Adrenal gland (tissue), 12 donors: ENCODE measurements around the gene IGSF5. TPM values are rescaled to one million over a fixed set of nuclear protein-coding genes. Genes with fewer than 3 reads are reported as not detected.

Source experiments
- DNase-seq, 7 donors: peaks; one replicate each; pipeline ENCODE4 v3.0.0-alpha.2; 2019 to 2020
- H3K27ac ChIP-seq, 5 donors: fragments of 200-600 bp; sonication (generic) in 4 of 5; 1 replicate in 3 of 5; 2 replicates in 2 of 5; pipeline versions ENCODE4 v1.5.1 to v1.8.0; 2016 to 2020; ENCODE audit warnings: mild to moderate bottlenecking in 1 of 5
- H3K27me3 ChIP-seq: fragments of 200-600 bp; 2 replicates; pipeline ENCODE4 v1.8.0; 2021
- H3K36me3 ChIP-seq, 2 donors: fragments of 200-600 bp; replicated peaks in 1 of 2; 1 replicate in 1 of 2; 2 replicates in 1 of 2; pipeline versions ENCODE4 v1.5.1 to v1.8.0; 2018 to 2022
- H3K4me1 ChIP-seq, 2 donors: fragments of 200-600 bp; replicated peaks in 1 of 2; 1 replicate in 1 of 2; 2 replicates in 1 of 2; pipeline versions ENCODE4 v1.5.1 to v1.8.0; 2018 to 2021
- H3K4me3 ChIP-seq, 4 donors: fragments of 200-600 bp; sonication (generic) in 3 of 4; one replicate each; pipeline ENCODE4 v1.5.1; 2016 to 2018
- H3K9me3 ChIP-seq, 3 donors: fragments of 200-600 bp; sonication (generic) in 1 of 3; replicated peaks in 1 of 3; 1 replicate in 2 of 3; 2 replicates in 1 of 3; pipeline versions ENCODE4 v1.5.1 to v1.8.0; 2016 to 2021
- POLR2A ChIP-seq, 2 donors: fragments of 450-650 bp; IDR thresholded peaks; one replicate each; pipeline ENCODE4 v1.6.1; 2017; ENCODE audit warnings: antibody characterized with exemption in 2 of 2, mild to moderate bottlenecking in 2 of 2, moderate library complexity in 1 of 2
- WGBS, 4 donors: extraction: QIAGEN DNeasy Blood & Tissue Kit in 2 of 4; methylation state at CpG; one replicate each; pipeline versions ENCODE4 v1.1.5 to v1.1.7; 2013 to 2017; 5-methylcytosine and 5-hydroxymethylcytosine counted together
- intact Hi-C, 2 donors: fragments of 100-400 bp; cut with DNase I; formaldehyde crosslinking; loops; one replicate each; pipeline versions ENCODE4 v1.14.1 to v1.15.0; 2022 to 2023
- polyA plus RNA-seq, 3 donors: library from polyadenylated mRNA; stranded (reverse); fragments of 200-250 nt in 2 of 3; fragments of 350-450 nt in 1 of 3; fragmentation: Illumina TruSeq in 1 of 3; extraction: RNeasy Lipid Tissue Mini Kit (QIAGEN cat#74804) in 1 of 3; gene quantifications; one replicate each; pipeline ENCODE4 v1.2.3, GENCODE V29; 2013 to 2014
- total RNA-seq, 9 donors: library from RNA; depleted of rRNA in 4 of 9; stranded (reverse); fragments of >200 nt in 4 of 9; fragments of 120-200 nt in 1 of 9; fragmentation: NEBNext Ultra II Directional in 1 of 9; extraction: Animal tissue kit (Norgen Biotek cat#: 25700) in 1 of 9; gene quantifications; one replicate each; pipeline versions ENCODE4 v1.1.0 to v1.2.4, GENCODE V29; 2013 to 2023
- TF ChIP-seq, protein P1 (sequence below), 6 experiments: fragments of 450-650 bp in 4 of 6; fragments of 200-600 bp in 2 of 6; sonication (generic) in 1 of 6; IDR thresholded peaks; 1 replicate in 5 of 6; 2 replicates in 1 of 6; pipeline versions ENCODE4 v1.5.1 to v1.8.0; 2016 to 2021; ENCODE audit warnings: antibody characterized with exemption in 6 of 6, mild to moderate bottlenecking in 2 of 6, moderate library complexity in 1 of 6
- donor health status: healthy with polysubstance abuse.
- donor health status: Bipolar disorder and iron deficiency.
- donor health status: DM: yes; HTN: yes; CAD: no.
- donor health status: DM: no; HTN: no; CAD: no.
- donor health status: DM: no; HTN: no; CAD: no.
- donor health status: DM: yes; HTN: yes; CAD: no.

Gene IGSF5
- total and polyA plus RNA-seq, 12 donors: 0.12 to 2.7 (median 0.69) TPM; not detected in 1

DNA sequence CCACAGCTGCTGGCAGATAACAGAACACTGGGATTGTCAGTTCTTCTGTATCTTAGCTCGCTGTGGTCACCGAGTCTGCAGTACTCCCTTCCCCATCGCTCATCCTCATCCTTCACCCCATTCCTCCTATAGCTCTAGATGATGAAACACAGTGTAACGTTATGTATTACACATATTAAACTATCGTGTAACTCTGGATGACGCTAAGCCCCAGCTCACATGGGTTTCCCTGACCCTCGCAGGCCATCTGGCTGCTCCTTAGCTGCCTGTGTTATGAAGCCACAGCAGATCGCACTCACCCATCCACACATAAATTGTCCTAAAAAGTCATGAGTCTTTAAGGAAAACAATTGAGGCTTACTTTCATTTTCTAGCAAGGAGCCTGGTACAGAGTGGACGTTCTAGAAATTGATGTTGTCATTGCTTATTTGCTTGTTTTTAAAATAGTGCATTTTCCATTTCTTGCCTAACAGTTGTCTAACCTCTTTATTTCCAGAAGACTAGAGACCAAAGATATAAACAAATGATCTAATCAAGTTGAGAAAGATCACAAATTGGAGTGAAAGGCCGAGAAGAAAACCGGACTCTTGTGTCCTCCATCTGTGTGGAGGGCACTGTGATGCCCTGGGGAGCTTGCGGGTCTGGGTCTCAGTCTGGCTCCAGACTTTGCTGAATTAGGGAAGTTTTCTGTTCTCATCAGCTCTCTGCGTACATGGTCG, 97.9 kb downstream of the IGSF5 start:
- no peak overlapping the region for H3K27ac ChIP-seq
- no peaks in the 10 kb centered on the region for H3K4me1 ChIP-seq
- TF ChIP-seq POLR2A (IDR thresholded peaks at IDR 0.05): no peak
- TF ChIP-seq, protein P1, sequence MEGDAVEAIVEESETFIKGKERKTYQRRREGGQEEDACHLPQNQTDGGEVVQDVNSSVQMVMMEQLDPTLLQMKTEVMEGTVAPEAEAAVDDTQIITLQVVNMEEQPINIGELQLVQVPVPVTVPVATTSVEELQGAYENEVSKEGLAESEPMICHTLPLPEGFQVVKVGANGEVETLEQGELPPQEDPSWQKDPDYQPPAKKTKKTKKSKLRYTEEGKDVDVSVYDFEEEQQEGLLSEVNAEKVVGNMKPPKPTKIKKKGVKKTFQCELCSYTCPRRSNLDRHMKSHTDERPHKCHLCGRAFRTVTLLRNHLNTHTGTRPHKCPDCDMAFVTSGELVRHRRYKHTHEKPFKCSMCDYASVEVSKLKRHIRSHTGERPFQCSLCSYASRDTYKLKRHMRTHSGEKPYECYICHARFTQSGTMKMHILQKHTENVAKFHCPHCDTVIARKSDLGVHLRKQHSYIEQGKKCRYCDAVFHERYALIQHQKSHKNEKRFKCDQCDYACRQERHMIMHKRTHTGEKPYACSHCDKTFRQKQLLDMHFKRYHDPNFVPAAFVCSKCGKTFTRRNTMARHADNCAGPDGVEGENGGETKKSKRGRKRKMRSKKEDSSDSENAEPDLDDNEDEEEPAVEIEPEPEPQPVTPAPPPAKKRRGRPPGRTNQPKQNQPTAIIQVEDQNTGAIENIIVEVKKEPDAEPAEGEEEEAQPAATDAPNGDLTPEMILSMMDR (IDR thresholded peaks at IDR 0.05): no peak
- 82 to 87% (median 85%) methylated on average over 14 of the region's 14 CpGs for WGBS, 4 donors
- H3K9me3 ChIP-seq: no peaks in the 10 kb centered on the region
- DNase-seq: no peak
- H3K4me3 ChIP-seq: no peak overlapping the region
- intact Hi-C loops: no loop called here
- H3K36me3 ChIP-seq: no peaks in the 10 kb centered on the region
- H3K27me3 ChIP-seq: no peaks in the 10 kb centered on the region

DNA sequence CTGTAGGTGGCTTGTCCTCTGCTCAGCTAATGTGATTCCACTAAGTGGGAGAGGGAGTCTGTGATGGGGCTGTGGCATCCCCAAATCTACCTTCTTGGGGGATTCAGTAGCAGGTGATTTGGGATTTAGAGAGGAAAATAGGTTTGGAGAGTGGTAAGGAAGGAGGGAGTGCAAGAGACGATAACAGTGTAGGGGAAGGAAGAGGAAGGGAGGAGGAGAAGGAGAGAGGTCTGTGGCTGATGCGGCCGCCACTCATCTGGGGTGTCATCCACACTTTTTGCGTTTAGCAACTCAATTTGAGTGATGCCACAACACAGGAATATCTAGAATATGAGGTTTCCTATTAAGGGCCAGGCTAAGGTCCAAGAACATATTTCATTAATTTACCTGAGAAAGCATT, 98.5 kb downstream of the IGSF5 start:
- TF ChIP-seq, protein P1 (IDR thresholded peaks at IDR 0.05): no peak
- TF ChIP-seq POLR2A (IDR thresholded peaks at IDR 0.05): no peak
- Histone ChIP-seq H3K9me3 (no peaks in the 10 kb centered on the region), H3K27me3 (no peaks in the 10 kb centered on the region), H3K4me3 (no peak overlapping the region), H3K4me1 (no peaks in the 10 kb centered on the region), H3K36me3 (no peaks in the 10 kb centered on the region), H3K27ac (no peak overlapping the region)
- intact Hi-C loops: no loop called here
- 87 to 92% (median 90%) methylated on average over 4 of the region's 4 CpGs for WGBS, 4 donors
- no peak for DNase-seq

DNA sequence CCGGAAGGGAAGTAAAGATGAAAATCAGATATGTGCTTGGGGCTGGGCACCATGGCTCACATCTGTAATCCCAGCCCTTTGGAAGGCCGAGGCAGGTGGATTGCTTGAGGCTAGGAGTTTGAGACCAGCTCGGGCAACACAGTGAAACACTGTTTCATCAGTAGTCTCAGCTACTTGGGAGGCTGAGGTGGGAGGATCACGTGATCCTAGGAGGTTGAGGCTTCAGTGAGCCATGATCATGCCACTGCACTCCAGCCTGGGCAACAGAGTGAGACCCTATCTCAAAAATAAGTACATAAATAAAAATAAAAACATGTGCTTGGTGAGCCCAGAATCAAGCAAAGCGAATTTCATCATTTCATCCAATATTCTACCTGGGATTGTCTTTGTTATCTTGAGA, 98.9 kb downstream of the IGSF5 start:
- intact Hi-C loops: no loop called here
- Histone ChIP-seq H3K36me3 (no peaks in the 10 kb centered on the region), H3K4me1 (no peaks in the 10 kb centered on the region), H3K27ac (no peak overlapping the region), H3K9me3 (no peaks in the 10 kb centered on the region), H3K27me3 (no peaks in the 10 kb centered on the region), H3K4me3 (no peak overlapping the region)
- TF ChIP-seq POLR2A (IDR thresholded peaks at IDR 0.05): no peak
- TF ChIP-seq, protein P1 (IDR thresholded peaks at IDR 0.05): no peak
- 77 to 92% (median 85%) methylated on average over 5 of the region's 5 CpGs for WGBS, 4 donors
- DNase-seq: no peak

DNA sequence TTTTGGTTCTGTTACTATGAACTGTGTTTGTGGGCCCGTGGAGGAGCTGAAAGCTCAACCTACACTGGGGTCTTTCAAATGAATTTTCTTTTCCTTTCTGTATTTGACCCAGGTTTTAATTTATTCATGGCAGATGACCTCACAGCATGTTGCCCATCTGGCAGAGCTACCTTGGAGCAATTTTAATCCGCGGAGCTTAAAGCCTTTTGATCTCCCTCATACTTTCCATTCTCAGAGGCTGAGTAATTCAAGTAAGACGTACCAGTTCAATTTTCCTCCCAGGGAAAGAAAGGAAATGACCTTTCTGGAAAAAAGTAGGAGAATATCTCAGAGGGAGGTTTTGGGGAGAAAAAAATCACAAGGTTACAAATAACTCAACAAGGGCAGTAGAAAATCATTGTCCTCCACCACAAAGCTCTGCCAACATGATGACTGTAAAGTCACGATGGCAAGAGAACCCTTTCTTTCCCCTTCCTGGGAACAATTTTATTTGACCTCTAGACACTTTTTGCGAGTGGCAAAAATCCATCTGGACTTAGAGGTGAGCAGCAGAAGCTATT, 100.7 kb downstream of the IGSF5 start:
- DNase-seq: peak in 1 of 7 donors; percentile 41
- Histone ChIP-seq H3K4me1 (no peaks in the 10 kb centered on the region), H3K27ac (peak overlapping the region in 2 of 5 donors; percentile 74 to 85), H3K4me3 (no peak overlapping the region), H3K27me3 (no peaks in the 10 kb centered on the region), H3K36me3 (no peaks in the 10 kb centered on the region), H3K9me3 (no peaks in the 10 kb centered on the region)
- intact Hi-C loops: no loop called here
- TF ChIP-seq, protein P1 (IDR thresholded peaks at IDR 0.05): no peak
- no peak for TF ChIP-seq POLR2A (IDR thresholded peaks at IDR 0.05)
- 44 to 49% (median 45%) methylated on average over 6 of the region's 6 CpGs for WGBS, 4 donors
